SU-DHL-6 (cell line): ENCODE measurements around the gene EPHA8.

ENCODE experiments used
- H2AFZ ChIP-seq: fragments of 200-600 bp; sonication (generic); 2 replicates; pipeline ENCODE4 v1.6.1; 2014; ENCODE audit warnings: low read depth, mild to moderate bottlenecking, moderate library complexity, mixed read lengths, antibody characterized with exemption, low read length; ENCODE audit not compliant: severe bottlenecking
- H3F3A ChIP-seq: fragments of 200-600 bp; shearing (Covaris generic); 2 replicates; pipeline ENCODE4 v1.6.0; 2016; ENCODE audit warnings: antibody characterized with exemption, mild to moderate bottlenecking; ENCODE audit not compliant: insufficient read depth
- H3K27ac ChIP-seq: fragments of 200-600 bp; sonication (generic); 2 replicates; pipeline ENCODE4 v1.5.1; 2016; ENCODE audit warnings: low read depth, mild to moderate bottlenecking, low read length, moderate library complexity, mixed read lengths
- H3K27me3 ChIP-seq: fragments of 200-600 bp; sonication (generic), shearing (Covaris generic); 2 replicates; pipeline ENCODE4 v1.6.0; 2014; ENCODE audit warnings: mild to moderate bottlenecking, low read length
- H3K36me3 ChIP-seq: fragments of 200-600 bp; sonication (generic); 2 replicates; pipeline ENCODE4 v1.6.1; 2014; ENCODE audit warnings: mild to moderate bottlenecking, low read length, mixed read lengths
- H3K4me2 ChIP-seq: fragments of 300-600, 200-600 bp; shearing (Covaris generic), sonication (generic); 2 replicates; pipeline ENCODE4 v1.6.0; 2014; ENCODE audit warnings: low read length, low read depth, mild to moderate bottlenecking; ENCODE audit not compliant: poor library complexity, severe bottlenecking
- H3K4me3 ChIP-seq: fragments of 200-600 bp; sonication (generic); 2 replicates; pipeline ENCODE4 v1.5.1; 2014; ENCODE audit warnings: antibody characterized with exemption, low read length, mild to moderate bottlenecking, mixed read lengths; ENCODE audit not compliant: insufficient read depth, poor library complexity, severe bottlenecking
- H3K79me2 ChIP-seq: fragments of 200-600 bp; sonication (generic); 2 replicates; pipeline ENCODE4 v1.6.1; 2014; ENCODE audit warnings: mild to moderate bottlenecking, low read length, moderate library complexity; ENCODE audit not compliant: insufficient read depth
- H3K9ac ChIP-seq: fragments of 200-600 bp; sonication (generic); 2 replicates; pipeline ENCODE4 v1.7.0; 2014; ENCODE audit warnings: mild to moderate bottlenecking, low read length
- H3K9me2 ChIP-seq: fragments of 200-600 bp; sonication (generic); replicated peaks from 2 replicates; pipeline ENCODE4 v1.6.1; 2014; ENCODE audit warnings: low read length; ENCODE audit not compliant: insufficient read depth
- H3K9me3 ChIP-seq: fragments of 200-600 bp; sonication (generic); 2 replicates; pipeline ENCODE4 v1.6.1; 2014; ENCODE audit warnings: low read length, mixed read lengths; ENCODE audit not compliant: insufficient read depth
- H4K20me1 ChIP-seq: fragments of 200-600 bp; sonication (generic); 2 replicates; pipeline ENCODE4 v1.6.1; 2014; ENCODE audit warnings: low read depth, mild to moderate bottlenecking, antibody characterized with exemption, low read length, moderate library complexity, mixed read lengths
- EZH2phosphoT487 ChIP-seq: fragments of 200-600 bp; sonication (generic), shearing (Covaris generic); conservative IDR thresholded peaks from 2 replicates; pipeline ENCODE4 v1.6.1; 2018; ENCODE audit warnings: mild to moderate bottlenecking, antibody characterized with exemption, low read length, moderate library complexity, mixed read lengths
- TF ChIP-seq, protein P1 (sequence below): fragments of 200-600 bp; sonication (generic); IDR thresholded peaks from one replicate; pipeline ENCODE4 v1.5.1; 2017; ENCODE audit warnings: antibody characterized with exemption, mild to moderate bottlenecking, low read length, moderate library complexity; ENCODE audit not compliant: insufficient read depth, poor library complexity, severe bottlenecking

The EPHA8 gene

GRCh38 chr1:22584001-22584562 lies 20.8 kb downstream of the EPHA8 start:
- Histone ChIP-seq H3K9me3 (peaks cover 5% of the 10 kb centered on the region; the same call in 1 of the 2 replicates), H3F3A (peaks cover under 1% of the 10 kb centered on the region; the same call in 1 of the 2 replicates), H3K4me2 (no peak overlapping the region), H4K20me1 (no peaks in the 10 kb centered on the region), H3K4me3 (no peak overlapping the region), H3K9me2 (no peaks in the 10 kb centered on the region), H3K79me2 (no peaks in the 10 kb centered on the region), H3K27ac (no peak overlapping the region), H2AFZ (no peak overlapping the region), H3K36me3 (no peaks in the 10 kb centered on the region), H3K9ac (no peak overlapping the region), H3K27me3 (no peaks in the 10 kb centered on the region)
- TF ChIP-seq EZH2phosphoT487: no peak
- TF ChIP-seq, protein P1, sequence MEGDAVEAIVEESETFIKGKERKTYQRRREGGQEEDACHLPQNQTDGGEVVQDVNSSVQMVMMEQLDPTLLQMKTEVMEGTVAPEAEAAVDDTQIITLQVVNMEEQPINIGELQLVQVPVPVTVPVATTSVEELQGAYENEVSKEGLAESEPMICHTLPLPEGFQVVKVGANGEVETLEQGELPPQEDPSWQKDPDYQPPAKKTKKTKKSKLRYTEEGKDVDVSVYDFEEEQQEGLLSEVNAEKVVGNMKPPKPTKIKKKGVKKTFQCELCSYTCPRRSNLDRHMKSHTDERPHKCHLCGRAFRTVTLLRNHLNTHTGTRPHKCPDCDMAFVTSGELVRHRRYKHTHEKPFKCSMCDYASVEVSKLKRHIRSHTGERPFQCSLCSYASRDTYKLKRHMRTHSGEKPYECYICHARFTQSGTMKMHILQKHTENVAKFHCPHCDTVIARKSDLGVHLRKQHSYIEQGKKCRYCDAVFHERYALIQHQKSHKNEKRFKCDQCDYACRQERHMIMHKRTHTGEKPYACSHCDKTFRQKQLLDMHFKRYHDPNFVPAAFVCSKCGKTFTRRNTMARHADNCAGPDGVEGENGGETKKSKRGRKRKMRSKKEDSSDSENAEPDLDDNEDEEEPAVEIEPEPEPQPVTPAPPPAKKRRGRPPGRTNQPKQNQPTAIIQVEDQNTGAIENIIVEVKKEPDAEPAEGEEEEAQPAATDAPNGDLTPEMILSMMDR: no peak

GRCh38 chr1:22584970-22585369 lies 21.7 kb downstream of the EPHA8 start:
- TF ChIP-seq, protein P1: no peak
- no peak for TF ChIP-seq EZH2phosphoT487

GRCh38 chr1:22585471-22585870 lies 22.2 kb downstream of the EPHA8 start:
- no peak overlapping the region for H2AFZ ChIP-seq
- no peak overlapping the region for H3K4me3 ChIP-seq
- no peak overlapping the region for H3K27ac ChIP-seq
- H3K4me2 ChIP-seq: no peak overlapping the region
- H3K9ac ChIP-seq: no peak overlapping the region
- H3K79me2 ChIP-seq: no peaks in the 10 kb centered on the region
- TF ChIP-seq, protein P1: no peak
- no peak for TF ChIP-seq EZH2phosphoT487
- no peaks in the 10 kb centered on the region for H3F3A ChIP-seq
- H3K9me2 ChIP-seq: no peaks in the 10 kb centered on the region
- H3K36me3 ChIP-seq: no peaks in the 10 kb centered on the region
- no peaks in the 10 kb centered on the region for H3K27me3 ChIP-seq
- H4K20me1 ChIP-seq: no peaks in the 10 kb centered on the region
- no peaks in the 10 kb centered on the region for H3K9me3 ChIP-seq

More at GRCh38 chr1:22584970-22585369, 21.7 kb downstream of the EPHA8 start:
- Histone ChIP-seq H3K36me3 (no peaks in the 10 kb centered on the region), H3K9me2 (no peaks in the 10 kb centered on the region), H3K27ac (no peak overlapping the region), H3F3A (no peaks in the 10 kb centered on the region), H3K27me3 (no peaks in the 10 kb centered on the region), H3K4me3 (no peak overlapping the region), H2AFZ (no peak overlapping the region), H3K4me2 (no peak overlapping the region), H3K9me3 (no peaks in the 10 kb centered on the region), H3K9ac (no peak overlapping the region), H3K79me2 (no peaks in the 10 kb centered on the region), H4K20me1 (no peaks in the 10 kb centered on the region)
